Neuronal stem cell (in vitro differentiated cells): ENCODE data around the gene ACACA.

ENCODE experiments used
- DNase-seq: peaks from one replicate; pipeline ENCODE4 v3.0.0-alpha.2; 2013; ENCODE audit warnings: low spot score
- H2AFZ ChIP-seq: one replicate; pipeline ENCODE4 v1.6.1; 2013; ENCODE audit warnings: mild to moderate bottlenecking, low read length, inconsistent platforms
- H2AK5ac ChIP-seq: 2 replicates; pipeline ENCODE4 v1.6.1; 2013; ENCODE audit warnings: low read depth, mild to moderate bottlenecking, inconsistent platforms, low read length, moderate library complexity, mixed read lengths
- H2BK120ac ChIP-seq: 2 replicates; pipeline ENCODE4 v1.6.1; 2013; ENCODE audit warnings: low read depth, mild to moderate bottlenecking, inconsistent platforms, low read length, moderate library complexity, mixed read lengths
- H2BK12ac ChIP-seq: one replicate; pipeline ENCODE4 v1.6.1; 2013; ENCODE audit warnings: low read length, inconsistent platforms
- H2BK15ac ChIP-seq: 2 replicates; pipeline ENCODE4 v1.6.1; 2013; ENCODE audit warnings: mild to moderate bottlenecking, low read length, inconsistent platforms, mixed read lengths
- H2BK5ac ChIP-seq: one replicate; pipeline ENCODE4 v1.6.1; 2013; ENCODE audit warnings: inconsistent platforms, mild to moderate bottlenecking, low read length, moderate library complexity
- H3K14ac ChIP-seq: one replicate; pipeline ENCODE4 v1.6.1; 2013; ENCODE audit warnings: low read length, inconsistent platforms
- H3K18ac ChIP-seq: 2 replicates; pipeline ENCODE4 v1.6.1; 2013; ENCODE audit warnings: low read length, inconsistent platforms
- H3K23ac ChIP-seq: 2 replicates; pipeline ENCODE4 v1.6.1; 2013; ENCODE audit warnings: low read depth, mild to moderate bottlenecking, mixed read lengths, low read length, inconsistent platforms; ENCODE audit not compliant: poor library complexity
- H3K27ac ChIP-seq: replicated peaks from 3 replicates; pipeline ENCODE4 v1.5.1; 2013; ENCODE audit warnings: low read length, inconsistent platforms
- H3K27me3 ChIP-seq, 3 experiments: 2 replicates each; pipeline ENCODE4 v1.6.1; 2013; ENCODE audit warnings: low read length in 3 of 3, mild to moderate bottlenecking in 2 of 3, inconsistent platforms in 1 of 3, low read depth in 1 of 3, mixed read lengths in 1 of 3, moderate library complexity in 1 of 3; ENCODE audit not compliant: control insufficient read depth in 3 of 3, insufficient read depth in 3 of 3
- H3K36me3 ChIP-seq, 2 donors: replicated peaks in 1 of 2; 2 replicates each; pipeline ENCODE4 v1.6.1; 2013; ENCODE audit warnings: low read length in 2 of 2; ENCODE audit not compliant: control insufficient read depth in 2 of 2, insufficient read depth in 2 of 2
- H3K4ac ChIP-seq: 2 replicates; pipeline ENCODE4 v1.6.1; 2013; ENCODE audit warnings: inconsistent platforms, mild to moderate bottlenecking, low read length, moderate library complexity
- H3K4me1 ChIP-seq, 2 donors: 1 replicate in 1 of 2; 2 replicates in 1 of 2; pipeline ENCODE4 v1.6.1; 2013; ENCODE audit warnings: low read length in 2 of 2, low read depth in 1 of 2; ENCODE audit not compliant: control insufficient read depth in 2 of 2, insufficient read depth in 1 of 2
- H3K4me2 ChIP-seq: one replicate; pipeline ENCODE4 v1.6.1; 2013; ENCODE audit warnings: mild to moderate bottlenecking, low read length, inconsistent platforms; ENCODE audit not compliant: insufficient read depth, poor library complexity, severe bottlenecking
- H3K4me3 ChIP-seq, 2 donors: 2 replicates each; pipeline ENCODE4 v1.5.1; 2013; ENCODE audit warnings: low read length in 2 of 2, mild to moderate bottlenecking in 2 of 2, inconsistent platforms in 1 of 2, moderate library complexity in 1 of 2
- H3K79me1 ChIP-seq: one replicate; pipeline ENCODE4 v1.6.1; 2013; ENCODE audit warnings: low read depth, mild to moderate bottlenecking, inconsistent platforms, low read length, moderate library complexity
- H3K9ac ChIP-seq: one replicate; pipeline ENCODE4 v1.6.1; 2013; ENCODE audit warnings: mild to moderate bottlenecking, low read depth, low read length, inconsistent platforms; ENCODE audit not compliant: poor library complexity
- H3K9me3 ChIP-seq, 2 donors: replicated peaks in 1 of 2; 2 replicates each; pipeline versions ENCODE3 to v1.6.1; 2013; ENCODE audit warnings: low read length in 2 of 2, mild to moderate bottlenecking in 2 of 2, inconsistent platforms in 1 of 2, low read depth in 1 of 2, mixed read lengths in 1 of 2, moderate library complexity in 1 of 2; ENCODE audit not compliant: control insufficient read depth in 2 of 2, insufficient read depth in 1 of 2
- H4K8ac ChIP-seq: one replicate; pipeline ENCODE4 v1.6.1; 2013; ENCODE audit warnings: low read depth, mild to moderate bottlenecking, inconsistent platforms, low read length, moderate library complexity
- H4K91ac ChIP-seq: one replicate; pipeline ENCODE4 v1.6.1; 2013; ENCODE audit warnings: low read length, low read depth, mild to moderate bottlenecking, inconsistent platforms; ENCODE audit not compliant: poor library complexity
- WGBS, 2 donors: extraction: QIAGEN DNeasy Blood & Tissue Kit; methylation state at CpG; one replicate each; pipeline ENCODE4 v1.1.7; 2013; ENCODE audit warnings: missing lambda C conversion rate in 2 of 2, mixed read lengths in 1 of 2; ENCODE audit not compliant: insufficient read length in 2 of 2, insufficient replicate concordance in 1 of 2; ENCODE audit errors: extremely low coverage in 2 of 2; 5-methylcytosine and 5-hydroxymethylcytosine counted together

Gene ACACA

DNA sequence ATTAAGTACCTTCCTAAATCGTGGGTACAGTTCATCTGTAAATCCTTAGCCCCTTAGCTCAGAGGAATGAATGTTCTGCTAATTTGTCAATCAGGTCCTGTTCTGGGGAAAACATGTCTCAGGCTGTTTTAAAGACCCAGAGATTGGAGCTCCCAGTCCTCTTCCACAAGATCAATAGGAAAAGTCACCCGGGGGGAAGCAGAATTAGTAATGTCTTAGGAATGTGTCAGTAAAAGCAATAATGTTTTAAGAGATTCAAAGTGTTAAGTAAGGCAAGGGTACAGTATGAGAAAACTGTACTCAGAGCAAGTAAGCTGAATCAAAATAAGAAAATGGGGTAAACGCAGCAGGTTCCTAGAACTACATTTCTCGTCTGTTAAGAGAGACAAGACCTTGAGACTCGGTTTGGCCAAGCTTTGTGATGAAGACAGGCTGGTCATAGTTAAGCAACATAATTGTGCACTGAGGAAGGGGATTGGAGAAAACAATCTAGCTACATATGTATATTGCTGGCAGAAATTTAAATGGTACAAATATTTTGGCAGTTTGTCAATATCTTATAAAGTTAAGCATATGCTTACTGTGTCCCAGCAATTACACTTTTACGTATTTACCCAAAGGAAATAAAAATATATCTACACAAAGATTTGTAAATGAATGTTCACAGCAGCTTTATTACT lies 223.7 kb downstream of the ACACA start:
- no CpG with 5 or more reads among the region's 6 CpGs for WGBS, 2 donors
- H3K9me3 ChIP-seq, result no peaks in the 10 kb centered on the region
- H3K4me3 ChIP-seq, result no peak overlapping the region
- H3K14ac ChIP-seq, result no peak overlapping the region
- peaks cover 12 to 85% of the 10 kb centered on the region in 2 donors for H3K36me3 ChIP-seq
- no peaks in the 10 kb centered on the region for H3K27me3 ChIP-seq
- no peaks in the 10 kb centered on the region for H3K79me1 ChIP-seq
- no peak overlapping the region for H4K8ac ChIP-seq
- H3K4me1 ChIP-seq, result no peaks in the 10 kb centered on the region
- no peak overlapping the region for H2AK5ac ChIP-seq
- H3K9ac ChIP-seq, result no peak overlapping the region
- no peak overlapping the region for H3K18ac ChIP-seq
- H4K91ac ChIP-seq, result no peak overlapping the region
- no peak overlapping the region for H2BK12ac ChIP-seq
- no peak overlapping the region for H2AFZ ChIP-seq
- no peak overlapping the region for H3K4me2 ChIP-seq
- H3K23ac ChIP-seq, result no peak overlapping the region
- H2BK120ac ChIP-seq, result no peak overlapping the region
- DNase-seq, result no peak
- H2BK5ac ChIP-seq, result no peak overlapping the region
- no peak overlapping the region for H2BK15ac ChIP-seq
- H3K4ac ChIP-seq, result no peak overlapping the region
- no peak overlapping the region for H3K27ac ChIP-seq

DNA sequence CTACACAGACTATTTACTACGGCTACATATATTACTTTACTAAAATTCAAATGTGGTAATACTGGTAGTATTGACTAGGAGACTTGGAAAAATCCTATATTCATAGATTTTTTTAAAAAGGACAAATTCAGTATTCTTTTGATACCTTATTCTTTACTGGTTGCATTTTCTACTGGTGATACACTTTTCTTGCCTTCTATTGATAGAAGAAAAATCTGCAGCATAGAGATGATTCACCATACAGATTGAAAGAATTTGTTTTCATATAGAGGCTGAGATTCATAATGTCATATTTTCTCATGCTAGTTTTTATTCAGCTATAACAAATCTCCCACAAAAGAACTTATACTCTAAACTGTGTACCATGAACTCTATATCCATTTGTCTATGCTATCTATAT lies 226.3 kb downstream of the ACACA start:
- H3K14ac ChIP-seq, result no peak overlapping the region
- no peaks in the 10 kb centered on the region for H3K9me3 ChIP-seq
- no peak overlapping the region for H3K23ac ChIP-seq
- no peak overlapping the region for H3K9ac ChIP-seq
- no peak overlapping the region for H2BK12ac ChIP-seq
- no peak overlapping the region for H2BK15ac ChIP-seq
- H3K4ac ChIP-seq, result no peak overlapping the region
- no peak overlapping the region for H3K4me2 ChIP-seq
- no peak overlapping the region for H4K8ac ChIP-seq
- no peak overlapping the region for H3K18ac ChIP-seq
- DNase-seq, result no peak
- H3K4me3 ChIP-seq, result no peak overlapping the region
- H3K27ac ChIP-seq, result no peak overlapping the region
- no peaks in the 10 kb centered on the region for H3K27me3 ChIP-seq
- no peak overlapping the region for H2AFZ ChIP-seq
- no CpG with 5 or more reads among the region's 1 CpG for WGBS, 2 donors
- no peak overlapping the region for H2BK120ac ChIP-seq
- no peak overlapping the region for H2BK5ac ChIP-seq
- no peak overlapping the region for H4K91ac ChIP-seq
- peaks cover 13 to 87% of the 10 kb centered on the region in 2 donors for H3K36me3 ChIP-seq
- H3K4me1 ChIP-seq, result no peaks in the 10 kb centered on the region
- H2AK5ac ChIP-seq, result no peak overlapping the region
- H3K79me1 ChIP-seq, result no peaks in the 10 kb centered on the region

DNA sequence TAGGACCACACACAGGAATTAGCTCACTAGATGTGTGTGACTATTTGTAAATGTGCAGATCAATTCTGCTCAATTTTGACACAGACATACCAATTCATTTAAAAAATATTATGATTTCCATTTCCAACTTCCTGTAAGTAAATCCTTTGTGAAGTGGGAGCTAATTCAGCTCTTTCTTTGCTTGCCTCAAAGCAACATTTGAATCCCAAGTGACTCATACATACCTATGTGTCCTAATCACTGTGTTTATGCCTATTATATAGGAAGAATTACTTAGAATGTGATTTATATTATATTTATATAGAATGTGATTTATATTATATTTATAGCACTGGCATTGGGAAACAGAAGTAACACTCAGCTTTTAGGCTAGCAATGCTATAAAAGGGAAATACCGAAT lies 226.7 kb downstream of the ACACA start:
- Histone ChIP-seq H2BK120ac (no peak overlapping the region), H3K18ac (no peak overlapping the region), H3K27ac (no peak overlapping the region), H2BK12ac (no peak overlapping the region), H3K4me1 (no peaks in the 10 kb centered on the region), H3K14ac (no peak overlapping the region), H3K4me2 (no peak overlapping the region), H2BK15ac (no peak overlapping the region), H3K9ac (no peak overlapping the region), H3K4ac (no peak overlapping the region), H4K8ac (no peak overlapping the region), H2BK5ac (no peak overlapping the region), H3K27me3 (no peaks in the 10 kb centered on the region), H2AFZ (no peak overlapping the region), H4K91ac (no peak overlapping the region), H3K23ac (no peak overlapping the region), H3K36me3 (peaks cover 13 to 89% of the 10 kb centered on the region in 2 donors), H3K79me1 (no peaks in the 10 kb centered on the region), H3K4me3 (no peak overlapping the region), H2AK5ac (no peak overlapping the region), H3K9me3 (no peaks in the 10 kb centered on the region)
- DNase-seq, result no peak
- no CpG with 5 or more reads among the region's 1 CpG for WGBS, 2 donors

DNA sequence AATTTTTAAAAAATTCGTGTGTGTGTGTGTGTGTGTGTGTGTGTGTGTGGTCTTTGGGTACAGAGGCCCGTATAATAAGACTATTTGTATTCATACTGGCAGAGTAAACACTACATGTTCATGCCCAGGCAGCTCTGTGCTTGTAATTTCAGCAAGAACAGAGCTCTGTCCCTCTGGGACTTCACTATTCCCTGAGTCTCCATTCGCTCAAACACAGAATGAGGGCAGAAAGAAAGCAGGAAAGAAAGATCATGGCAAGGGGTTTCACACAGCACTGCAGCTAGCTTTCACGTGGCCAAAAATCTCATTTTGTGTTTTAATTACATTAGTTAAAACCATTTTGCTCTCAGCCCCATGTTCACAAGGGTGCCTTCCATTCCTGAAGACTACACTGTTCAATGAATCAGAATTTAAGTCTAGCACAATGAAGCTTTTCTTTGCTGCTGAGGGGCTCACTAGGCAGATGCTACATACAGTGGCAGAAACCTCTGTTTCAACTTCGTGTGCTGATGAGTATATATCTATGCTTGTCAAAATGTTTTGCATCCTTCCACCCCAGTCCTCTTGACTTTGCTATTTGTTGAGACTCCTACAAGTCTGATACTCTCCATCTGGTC lies 229.3 kb downstream of the ACACA start:
- WGBS, 2 donors, result no CpG with 5 or more reads among the region's 5 CpGs
- no peak overlapping the region for H3K14ac ChIP-seq
- H2BK15ac ChIP-seq, result no peak overlapping the region
- no peaks in the 10 kb centered on the region for H3K9me3 ChIP-seq
- H2BK120ac ChIP-seq, result no peak overlapping the region
- no peak overlapping the region for H3K4me3 ChIP-seq
- no peak overlapping the region for H2AFZ ChIP-seq
- no peak overlapping the region for H3K4ac ChIP-seq
- no peak overlapping the region for H4K91ac ChIP-seq
- H3K4me1 ChIP-seq, result no peaks in the 10 kb centered on the region
- no peak overlapping the region for H4K8ac ChIP-seq
- no peak overlapping the region for H2BK12ac ChIP-seq
- H3K27ac ChIP-seq, result no peak overlapping the region
- no peak overlapping the region for H3K9ac ChIP-seq
- H3K27me3 ChIP-seq, result no peaks in the 10 kb centered on the region
- no peak overlapping the region for H2BK5ac ChIP-seq
- no peak overlapping the region for H3K23ac ChIP-seq
- DNase-seq, result no peak
- H3K4me2 ChIP-seq, result no peak overlapping the region
- peaks cover 11 to 86% of the 10 kb centered on the region in 2 donors for H3K36me3 ChIP-seq
- H2AK5ac ChIP-seq, result no peak overlapping the region
- H3K79me1 ChIP-seq, result no peaks in the 10 kb centered on the region
- H3K18ac ChIP-seq, result no peak overlapping the region
